NCI-H146 treated with DMSO at 0.1 percent for 48 hours (cell line): ENCODE results near the gene MANSC4.

Experiments used
- DNase-seq: peaks from one replicate; lab custom pipeline; 2025; ENCODE audit not compliant: unreplicated experiment; lab: John Stamatoyannopoulos, UW

Gene MANSC4

DNA sequence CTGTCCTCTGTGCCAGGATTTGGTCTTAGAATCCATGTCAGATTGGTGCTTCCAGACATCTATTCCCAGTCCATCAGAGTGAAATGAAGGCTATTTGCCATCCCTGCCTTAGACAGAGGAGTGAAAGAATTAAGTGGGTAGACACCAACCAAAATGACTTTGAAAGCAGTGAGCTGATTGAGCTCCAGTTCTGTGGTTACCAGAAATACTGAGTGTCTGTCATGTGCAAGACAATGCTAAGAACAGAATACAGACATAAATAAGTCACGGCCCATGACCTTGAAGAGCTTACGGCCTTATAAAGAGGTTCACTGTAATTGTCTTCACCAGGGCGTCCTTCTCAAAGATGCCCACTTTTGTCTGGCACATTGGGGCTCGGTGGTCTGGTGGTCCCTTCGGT lies 21.6 kb upstream of the MANSC4 start:
- no peak for DNase-seq

DNA sequence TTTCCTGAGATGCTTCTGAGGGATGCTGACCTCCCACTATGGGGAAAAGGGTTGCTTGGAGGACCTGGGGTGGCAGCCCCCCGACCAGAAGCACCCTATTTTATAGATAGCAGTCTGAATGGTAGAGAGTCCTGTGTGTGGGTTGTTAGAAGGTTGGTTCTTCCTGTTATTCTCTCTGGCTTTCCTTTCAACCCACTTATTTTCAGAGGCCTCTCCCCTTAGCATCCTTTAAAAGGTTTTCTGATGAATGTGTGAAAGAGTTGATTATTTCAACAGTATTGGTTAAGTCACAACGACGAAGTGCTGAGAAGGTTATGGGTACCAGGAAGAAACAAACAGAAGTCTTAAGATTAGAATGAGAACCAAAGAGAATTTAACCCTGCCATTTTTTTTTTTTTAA lies 20.8 kb upstream of the MANSC4 start:
- no peak for DNase-seq

DNA sequence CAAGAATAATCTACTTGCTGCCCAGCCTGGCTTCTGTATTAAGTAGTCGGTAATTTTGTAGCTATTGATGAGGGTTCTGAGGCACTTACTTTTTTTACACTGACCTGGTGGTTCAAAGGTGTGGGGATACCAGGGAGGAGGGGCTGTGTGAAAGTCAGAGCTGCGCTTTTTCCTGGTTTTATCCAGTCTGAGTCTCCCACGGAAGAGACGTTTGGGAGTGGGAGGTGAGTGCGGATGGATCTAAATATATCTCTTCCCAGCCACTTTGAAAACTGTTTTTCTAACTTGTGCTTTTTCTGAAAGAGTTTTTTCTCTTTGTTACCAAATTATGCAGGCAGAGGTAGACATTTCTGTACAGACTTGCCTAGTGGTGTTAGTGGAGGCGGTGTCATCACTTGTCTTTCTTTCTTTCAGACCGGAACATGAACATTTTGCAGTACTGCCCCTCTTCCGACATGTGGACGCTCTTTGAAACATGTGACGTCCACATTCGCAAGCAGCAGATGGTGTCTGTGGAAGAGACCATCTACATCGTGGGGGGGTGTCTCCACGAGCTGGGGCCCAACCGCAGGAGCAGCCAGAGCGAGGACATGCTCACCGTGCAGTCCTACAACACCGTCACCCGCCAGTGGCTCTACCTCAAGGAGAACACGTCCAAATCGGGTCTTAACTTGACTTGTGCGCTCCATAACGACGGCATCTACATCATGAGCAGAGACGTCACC lies 17.4 kb upstream of the MANSC4 start:
- DNase-seq, result no peak

DNA sequence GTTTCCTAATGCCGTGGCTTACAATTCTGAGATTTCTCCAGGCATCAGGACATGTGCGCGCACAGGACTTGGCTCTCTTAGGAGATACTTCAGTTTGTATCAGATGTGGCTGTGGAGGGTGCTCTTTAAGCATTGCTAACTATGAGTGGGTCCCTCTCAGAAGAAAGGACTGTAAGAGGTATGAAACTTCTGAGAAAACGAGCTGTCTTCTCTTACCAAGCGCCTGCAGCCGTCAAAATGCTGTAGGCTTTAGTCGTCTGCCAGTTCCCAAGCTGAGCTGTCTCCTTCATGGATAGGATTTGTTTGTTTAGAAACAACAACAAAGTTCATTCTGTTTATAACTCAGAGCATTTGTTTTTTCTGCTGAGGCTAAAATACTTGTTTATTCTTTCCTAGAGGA lies 16.1 kb upstream of the MANSC4 start:
- DNase-seq, result no peak

DNA sequence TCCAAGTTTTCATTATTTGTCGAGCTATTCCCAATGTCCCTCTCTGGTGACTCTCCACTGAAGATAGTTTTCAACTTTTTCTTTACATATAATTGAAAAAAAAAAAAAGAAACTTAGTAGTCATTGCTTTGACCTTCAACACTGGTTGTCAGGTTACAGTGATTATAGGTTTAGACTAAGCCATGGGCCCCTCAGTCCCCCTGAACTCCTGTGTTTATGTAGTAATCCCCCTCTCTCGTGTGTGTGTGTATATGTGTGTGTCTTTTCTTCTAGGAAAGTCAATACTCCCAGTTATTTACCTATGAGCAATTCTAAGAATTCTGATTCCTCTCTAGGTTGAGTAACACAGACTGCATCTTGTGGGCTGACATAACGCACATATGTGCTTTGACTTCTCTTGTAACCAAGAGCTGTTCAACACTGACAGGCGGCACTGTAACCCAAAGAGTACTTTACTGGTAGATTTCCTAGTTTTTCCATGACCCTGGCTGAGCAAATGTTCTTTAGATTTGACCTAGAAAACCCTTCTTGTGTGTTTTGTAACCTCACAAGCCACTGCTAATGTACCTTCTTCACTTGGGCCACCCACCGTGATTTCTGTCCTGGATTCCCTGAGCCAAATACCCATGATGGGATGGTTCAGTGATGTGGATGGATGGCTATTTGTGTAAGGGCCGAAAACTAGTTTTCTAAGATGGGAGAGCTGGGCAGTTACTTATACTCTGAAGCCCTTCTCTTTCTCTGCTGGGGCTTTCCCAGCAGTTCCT lies 15.0 kb upstream of the MANSC4 start:
- DNase-seq, result no peak

DNA sequence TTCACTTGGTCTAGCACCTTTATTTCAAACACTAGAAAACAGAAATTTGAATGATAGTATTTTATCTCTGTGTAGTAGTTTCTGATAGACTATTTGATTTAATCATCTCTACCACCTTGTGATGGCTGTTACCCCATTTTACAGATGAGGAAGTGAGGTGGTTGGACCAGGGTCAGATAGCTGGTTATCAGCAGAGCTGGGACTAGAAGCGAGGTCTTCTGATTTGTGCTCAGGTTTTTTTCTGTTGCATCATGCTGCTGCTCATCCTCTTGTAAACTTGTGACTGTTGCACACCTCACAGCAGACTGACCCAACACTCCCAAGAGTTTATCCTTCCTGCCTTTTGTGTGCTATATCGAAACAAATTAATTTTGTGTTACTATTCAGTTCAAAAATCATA lies 10.1 kb upstream of the MANSC4 start:
- no peak for DNase-seq

DNA sequence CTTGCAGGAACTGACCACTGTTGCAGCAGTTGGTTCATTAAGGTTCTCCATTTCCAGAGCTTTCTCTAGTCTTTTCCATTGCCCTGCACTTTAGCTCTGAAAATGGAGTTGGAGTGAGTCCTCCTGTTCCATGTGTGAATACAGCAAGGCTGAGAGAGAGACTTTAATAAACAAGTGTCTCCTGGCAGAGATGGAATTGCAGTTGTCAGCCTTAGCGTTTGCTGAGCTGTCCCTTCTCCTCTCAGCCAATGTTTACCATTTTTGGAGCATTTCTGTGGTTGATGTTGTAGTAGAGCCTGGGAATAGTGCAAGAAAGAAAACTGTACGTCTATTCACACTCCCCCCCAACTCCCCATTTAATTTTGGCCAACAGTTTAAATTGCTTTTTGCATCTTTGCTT lies 7.5 kb upstream of the MANSC4 start:
- no peak for DNase-seq

DNA sequence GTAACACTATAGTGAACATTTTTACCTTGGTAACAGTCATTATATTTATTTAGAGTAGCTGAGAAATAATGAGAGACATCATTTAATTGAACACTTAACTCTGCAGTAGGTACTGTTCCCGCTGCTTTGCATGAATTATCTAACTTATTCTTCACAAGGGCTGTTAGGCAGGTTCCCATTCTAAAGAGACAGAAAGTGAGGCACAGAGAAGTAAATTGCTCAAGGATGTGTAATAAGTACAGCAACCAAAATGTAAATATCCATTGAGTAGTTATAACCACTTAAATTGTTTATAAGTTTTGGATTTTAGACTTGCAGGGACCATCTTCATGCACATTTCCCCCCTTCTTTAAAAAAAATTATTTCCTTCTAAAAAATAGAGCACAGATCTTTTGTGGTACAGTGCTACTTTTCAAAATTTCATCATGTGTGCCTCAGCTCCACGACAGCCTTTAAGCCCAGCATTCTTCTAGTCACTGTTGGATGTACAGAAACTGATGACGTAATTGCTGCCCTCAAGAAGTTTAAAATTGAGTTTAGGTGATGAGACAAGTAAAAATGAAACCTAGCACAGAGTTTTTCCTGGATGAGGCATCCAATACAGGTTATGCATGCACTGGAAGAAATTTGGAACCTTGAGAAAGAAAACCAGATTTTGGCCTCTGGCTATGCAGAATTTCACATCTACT lies 6.0 kb upstream of the MANSC4 start:
- DNase-seq, result peak; percentile 80

DNA sequence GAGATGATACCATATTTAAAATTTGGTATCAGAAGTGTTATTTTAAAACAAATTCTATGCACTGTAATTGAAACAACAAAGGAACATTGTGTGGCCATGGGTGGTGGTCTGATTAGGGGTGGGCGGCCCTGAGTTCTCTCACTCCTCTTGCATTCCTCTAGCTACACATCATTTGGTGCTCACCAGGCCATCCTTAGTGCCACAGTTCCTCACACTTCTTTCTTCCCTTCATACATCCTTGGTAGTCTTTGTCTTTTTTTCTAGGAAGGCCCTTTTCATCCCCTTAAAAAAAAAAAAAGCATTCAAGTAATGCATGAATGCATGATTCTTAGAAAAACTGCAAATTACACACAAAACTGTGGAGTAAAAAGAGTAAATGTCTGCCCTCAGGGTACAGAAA lies 2.4 kb upstream of the MANSC4 start:
- DNase-seq, result no peak

DNA sequence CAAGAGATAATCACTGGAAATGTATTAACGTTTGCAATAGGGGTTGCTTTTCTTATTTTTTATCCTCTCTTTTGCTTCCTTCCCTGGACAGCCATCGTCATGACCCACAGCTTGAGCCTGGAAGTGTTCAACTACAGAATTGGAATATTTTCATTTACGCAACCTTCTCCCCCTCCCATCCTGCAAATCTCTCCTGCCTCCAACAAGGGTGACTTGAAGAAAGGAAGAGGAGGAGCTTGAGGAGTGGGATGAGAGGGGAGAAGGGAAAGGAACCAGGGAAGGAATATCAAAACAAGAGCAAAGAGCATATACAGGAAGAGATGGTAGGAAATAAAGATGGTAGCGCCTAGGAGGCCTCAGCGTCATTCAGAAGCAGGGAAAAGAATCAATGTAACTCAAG lies 1.6 kb upstream of the MANSC4 start:
- no peak for DNase-seq

DNA sequence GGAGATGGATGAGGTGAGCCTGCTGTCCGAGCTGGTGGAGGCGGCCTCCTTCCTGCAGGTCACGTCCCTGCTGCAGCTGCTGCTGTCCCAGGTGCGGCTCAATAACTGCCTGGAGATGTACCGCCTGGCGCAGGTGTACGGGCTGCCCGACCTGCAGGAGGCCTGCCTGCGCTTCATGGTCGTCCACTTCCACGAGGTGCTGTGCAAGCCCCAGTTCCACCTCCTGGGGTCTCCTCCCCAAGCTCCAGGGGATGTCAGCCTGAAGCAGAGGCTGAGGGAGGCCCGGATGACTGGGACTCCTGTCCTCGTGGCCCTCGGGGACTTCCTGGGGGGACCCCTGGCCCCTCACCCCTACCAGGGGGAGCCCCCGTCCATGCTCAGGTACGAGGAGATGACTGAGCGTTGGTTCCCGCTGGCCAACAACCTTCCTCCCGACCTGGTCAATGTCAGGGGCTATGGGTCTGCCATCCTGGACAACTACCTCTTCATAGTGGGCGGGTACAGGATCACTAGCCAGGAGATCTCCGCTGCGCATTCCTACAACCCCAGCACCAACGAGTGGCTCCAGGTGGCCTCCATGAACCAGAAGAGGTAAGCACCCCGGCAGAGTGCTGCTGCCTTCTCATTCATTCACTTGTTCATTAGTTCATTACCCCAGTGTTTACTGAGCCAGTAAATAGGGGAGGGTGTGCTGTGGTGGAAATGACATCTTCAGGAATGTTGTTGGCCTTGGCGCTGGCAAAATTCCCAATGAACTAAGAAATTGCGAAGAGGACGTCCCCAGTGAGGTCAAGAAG lies 774 bp upstream of the MANSC4 start:
- DNase-seq, result peak; percentile 55

DNA sequence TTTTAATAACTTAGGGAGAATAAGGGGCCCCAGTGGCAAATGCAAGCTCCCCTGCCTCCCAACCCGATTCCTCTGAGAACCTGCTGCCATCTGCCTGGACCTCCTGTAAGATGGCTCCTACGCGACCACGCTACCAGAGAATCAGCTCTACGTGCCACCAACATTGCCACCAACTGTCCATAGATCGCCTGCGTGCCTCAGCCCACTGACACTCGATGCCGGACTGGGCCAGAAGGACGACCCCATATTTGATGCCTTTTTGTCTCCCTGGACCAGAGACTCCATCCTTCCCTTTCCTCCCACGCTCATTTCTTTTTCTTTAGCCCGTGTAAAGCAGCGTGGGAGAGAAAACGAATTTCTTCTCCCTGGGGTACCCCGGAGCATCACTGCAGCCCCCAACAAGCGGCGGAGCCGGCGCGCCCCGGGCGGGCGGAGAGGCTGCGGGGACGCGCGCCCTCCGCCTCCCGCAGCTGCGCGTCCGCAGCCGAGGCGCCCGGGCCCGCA lies 568 bp downstream of the MANSC4 start:
- peak; percentile 61 for DNase-seq

DNA sequence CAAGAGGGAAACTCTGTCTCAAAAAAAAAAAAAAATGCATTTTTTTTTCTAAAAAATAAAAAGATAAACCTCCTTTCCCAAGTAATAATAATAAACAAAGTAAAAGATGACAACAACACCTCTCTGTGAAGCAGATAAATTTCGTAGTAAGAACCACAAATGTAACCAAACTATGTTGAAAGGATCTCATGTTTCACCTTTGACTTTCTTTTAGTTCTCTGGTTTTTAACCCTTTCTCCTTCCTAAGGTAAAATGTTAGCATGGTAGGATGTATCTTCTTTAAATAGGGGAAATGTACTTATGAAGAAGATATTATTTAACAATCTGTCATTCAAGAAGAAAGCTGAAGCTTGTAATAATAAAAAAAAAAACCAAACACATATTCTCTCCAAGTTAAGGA lies 1.8 kb downstream of the MANSC4 start:
- DNase-seq, result no peak

DNA sequence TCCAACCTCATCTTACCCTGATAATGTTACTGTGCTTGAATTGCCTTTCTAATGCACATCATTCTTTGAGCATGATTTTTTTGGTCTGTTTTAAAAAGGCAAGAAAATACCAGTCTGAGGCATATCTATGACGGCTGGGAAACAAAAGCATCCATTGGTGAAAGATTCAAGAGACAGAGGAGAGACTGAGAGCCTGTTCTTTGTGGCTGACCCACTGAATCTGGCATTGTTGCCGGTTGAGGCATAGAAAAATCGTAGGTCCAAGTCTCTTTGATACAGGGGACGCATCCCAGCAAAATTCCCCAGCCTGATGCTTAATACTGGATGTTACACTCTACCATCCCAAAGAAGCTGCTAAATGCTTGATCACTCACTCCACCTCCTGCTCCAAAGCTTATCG lies 2.9 kb downstream of the MANSC4 start:
- no peak for DNase-seq

DNA sequence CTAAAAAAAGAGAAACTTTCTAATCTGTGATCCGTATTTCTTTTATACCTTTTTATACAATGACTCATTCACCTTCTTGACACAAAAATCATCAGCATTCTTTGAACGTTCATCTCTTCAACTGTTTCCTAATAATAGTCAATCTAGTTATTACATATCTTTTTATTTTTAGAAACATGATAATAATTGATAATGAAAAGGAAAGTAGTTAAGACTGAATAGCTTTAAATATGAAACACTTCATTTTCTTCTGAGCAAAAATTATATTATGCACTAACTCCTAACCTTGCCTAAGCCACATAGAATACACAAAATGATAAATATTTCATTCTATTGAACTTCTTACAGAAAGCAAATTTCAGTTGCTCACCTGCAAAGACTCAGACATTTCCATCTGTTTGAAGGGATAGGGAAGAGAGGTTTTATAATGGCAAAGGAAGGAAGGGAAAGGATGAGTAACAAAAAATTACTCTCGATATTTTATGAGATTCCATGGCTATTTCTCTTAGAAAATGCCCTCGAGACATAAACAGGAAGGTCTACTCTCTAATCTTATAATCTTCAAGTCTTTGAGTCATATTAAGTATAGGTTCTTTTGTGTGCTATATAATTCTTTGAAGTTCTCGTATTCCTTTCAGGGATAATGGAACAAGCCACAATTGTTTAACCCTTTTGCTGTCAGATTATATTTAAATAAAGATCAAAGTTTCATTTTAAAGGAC lies 7.5 kb downstream of the MANSC4 start:
- no peak for DNase-seq

DNA sequence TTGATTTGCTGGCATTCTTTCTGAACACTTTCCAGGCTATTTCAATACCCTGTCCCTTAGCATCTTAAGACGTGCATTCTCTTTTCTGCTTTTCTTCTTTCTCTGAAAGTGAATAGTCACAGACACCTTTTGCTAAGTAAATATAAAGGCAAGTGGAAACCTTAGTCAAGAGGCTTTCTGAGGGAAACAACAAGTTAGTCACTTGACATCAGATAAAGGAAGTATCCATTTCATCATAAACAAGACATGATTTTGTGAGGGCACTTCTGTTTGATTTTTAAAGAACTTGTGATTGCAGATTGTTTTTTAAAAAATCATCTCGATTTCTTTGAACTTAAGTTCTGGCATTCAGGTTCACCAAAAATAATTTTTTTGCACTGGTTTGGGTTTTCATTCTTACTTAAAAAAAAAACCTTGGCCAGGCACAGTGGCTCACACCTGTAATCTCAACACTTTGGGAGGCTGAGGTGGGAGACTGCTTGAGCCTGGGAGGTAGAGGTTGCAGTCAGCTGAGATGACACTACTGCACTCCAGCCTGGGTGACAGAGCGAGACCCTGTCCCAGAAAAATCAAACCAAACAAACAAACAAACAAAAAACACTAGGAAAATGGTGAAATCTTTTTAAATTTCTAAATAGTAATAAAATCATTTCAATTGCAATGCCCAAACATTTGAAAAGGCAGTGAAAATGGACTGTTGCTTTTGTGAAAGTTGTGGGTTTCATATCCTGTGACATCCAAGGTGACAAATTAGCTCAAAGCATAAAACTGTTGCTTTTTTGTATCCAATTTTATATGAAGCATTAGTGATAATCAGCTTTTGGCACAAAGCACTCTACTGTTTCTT lies 8.3 kb downstream of the MANSC4 start:
- DNase-seq, result no peak

DNA sequence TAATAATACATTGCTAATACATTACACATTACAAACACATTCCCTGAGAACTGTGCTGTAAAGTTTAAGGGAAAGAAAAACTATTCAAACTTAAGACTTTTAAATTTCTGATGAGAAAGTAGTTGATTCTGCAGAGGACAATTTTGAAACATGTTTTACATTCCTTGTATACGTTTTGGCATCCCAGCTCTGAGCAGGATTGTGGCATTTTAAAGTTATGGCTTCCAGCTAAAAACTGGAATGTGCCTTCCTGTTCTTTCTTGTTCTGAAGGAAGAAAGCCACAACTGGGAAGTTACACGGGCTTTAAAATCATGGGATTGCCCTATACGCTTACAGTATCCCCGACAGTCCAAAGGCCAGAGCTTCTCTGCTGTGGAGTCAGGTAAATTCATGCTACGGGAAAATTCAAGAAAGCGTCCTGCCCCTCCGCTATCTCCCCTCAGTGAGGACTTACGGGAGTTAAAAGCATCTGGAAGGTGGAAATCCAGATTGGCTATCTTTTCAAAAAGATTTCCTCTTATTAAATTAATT lies 10.8 kb downstream of the MANSC4 start:
- no peak for DNase-seq

DNA sequence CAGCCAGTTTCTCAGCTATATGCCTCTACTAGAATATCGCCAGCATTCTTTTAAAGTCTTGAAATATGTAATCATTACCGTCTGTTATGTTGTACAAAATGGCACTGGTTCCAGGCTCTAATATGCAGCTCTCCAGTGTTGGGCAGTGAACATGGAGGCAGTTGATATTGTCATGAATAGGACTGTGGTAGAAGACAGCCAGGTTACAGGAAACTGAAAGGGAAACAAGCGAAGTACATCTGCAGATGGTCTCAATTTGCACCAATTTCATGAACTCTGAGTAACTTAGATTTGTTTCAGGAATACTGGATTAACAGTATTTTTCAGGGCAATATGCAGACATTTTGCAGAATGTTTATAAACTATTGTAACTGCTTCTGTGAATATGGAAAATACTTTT lies 13.4 kb downstream of the MANSC4 start:
- DNase-seq, result no peak

DNA sequence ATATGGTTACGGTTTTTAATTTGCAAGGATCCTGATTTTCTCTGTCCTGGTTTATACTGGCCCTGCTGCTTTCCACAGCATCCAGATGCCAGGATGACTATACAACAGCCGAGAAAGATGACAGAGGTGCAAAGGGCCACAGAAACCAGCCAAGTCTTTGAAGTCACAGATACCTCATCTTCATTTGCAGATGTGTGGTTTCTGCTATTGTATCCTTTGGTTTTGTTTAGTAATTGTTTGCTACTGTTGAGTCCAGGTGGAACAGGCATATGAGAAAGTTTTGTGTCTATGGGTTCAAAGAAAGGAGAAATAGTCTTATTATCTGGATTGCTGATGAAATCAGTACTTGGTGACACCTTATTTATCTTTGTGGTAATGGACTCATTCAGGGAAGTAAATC lies 17.3 kb downstream of the MANSC4 start:
- no peak for DNase-seq
